ENCODE data around the gene KY. TPM values are rescaled to one million over a fixed set of nuclear protein-coding genes. Genes with fewer than 3 reads are reported as not detected.

KY gene
- total RNA-seq, 6 donors from 2014 or later: 0.11 to 2.1 (median 0.38) TPM; not detected in 2

DNA sequence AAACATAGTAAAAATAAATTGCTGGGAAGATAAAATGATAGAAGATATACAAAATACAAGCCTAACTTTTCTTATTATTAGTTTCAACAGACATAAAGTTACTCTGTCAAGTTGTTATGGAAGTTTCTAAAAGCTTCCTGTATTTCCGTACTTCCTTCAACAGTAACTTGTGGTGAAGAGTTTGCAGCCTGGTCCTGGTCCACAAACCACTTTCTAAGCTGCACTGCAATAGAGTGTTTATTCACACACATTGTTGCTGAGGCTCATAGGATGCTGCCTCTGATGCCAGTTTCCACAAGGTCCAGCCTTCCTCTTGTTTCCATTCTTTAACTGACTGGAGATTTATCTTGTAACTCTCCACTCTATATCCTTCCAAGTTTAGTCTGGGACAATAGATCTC lies 39.4 kb upstream of the KY start:
- no peaks in the 10 kb centered on the region for H3K36me3 ChIP-seq
- H3K27ac ChIP-seq: no peak overlapping the region
- WGBS, 2 donors: 28 to 46% methylated on average over 1 of the region's 1 CpG
- ATAC-seq (ENCODE audit: low FRiP score in 2 of 2) (no peak), DNase-seq (no peak)
- no peak for TF ChIP-seq POLR2AphosphoS5 (IDR thresholded peaks at IDR 0.05)
- TF ChIP-seq POLR2A (IDR thresholded peaks at IDR 0.05): no peak
- no peak for TF ChIP-seq EP300 (IDR thresholded peaks at IDR 0.05)
- TF ChIP-seq, protein P1, sequence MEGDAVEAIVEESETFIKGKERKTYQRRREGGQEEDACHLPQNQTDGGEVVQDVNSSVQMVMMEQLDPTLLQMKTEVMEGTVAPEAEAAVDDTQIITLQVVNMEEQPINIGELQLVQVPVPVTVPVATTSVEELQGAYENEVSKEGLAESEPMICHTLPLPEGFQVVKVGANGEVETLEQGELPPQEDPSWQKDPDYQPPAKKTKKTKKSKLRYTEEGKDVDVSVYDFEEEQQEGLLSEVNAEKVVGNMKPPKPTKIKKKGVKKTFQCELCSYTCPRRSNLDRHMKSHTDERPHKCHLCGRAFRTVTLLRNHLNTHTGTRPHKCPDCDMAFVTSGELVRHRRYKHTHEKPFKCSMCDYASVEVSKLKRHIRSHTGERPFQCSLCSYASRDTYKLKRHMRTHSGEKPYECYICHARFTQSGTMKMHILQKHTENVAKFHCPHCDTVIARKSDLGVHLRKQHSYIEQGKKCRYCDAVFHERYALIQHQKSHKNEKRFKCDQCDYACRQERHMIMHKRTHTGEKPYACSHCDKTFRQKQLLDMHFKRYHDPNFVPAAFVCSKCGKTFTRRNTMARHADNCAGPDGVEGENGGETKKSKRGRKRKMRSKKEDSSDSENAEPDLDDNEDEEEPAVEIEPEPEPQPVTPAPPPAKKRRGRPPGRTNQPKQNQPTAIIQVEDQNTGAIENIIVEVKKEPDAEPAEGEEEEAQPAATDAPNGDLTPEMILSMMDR (IDR thresholded peaks at IDR 0.05): no peak
- H3K4me1 ChIP-seq: no peaks in the 10 kb centered on the region
- H3K4me3 ChIP-seq: no peak overlapping the region
- H3K27me3 ChIP-seq: no peaks in the 10 kb centered on the region
- H3K9me3 ChIP-seq: no peaks in the 10 kb centered on the region

GRCh38 chr3:134687642-134688041 lies 36.8 kb upstream of the KY start:
- Histone ChIP-seq H3K9me3 (no peaks in the 10 kb centered on the region), H3K4me3 (no peak overlapping the region), H3K36me3 (no peaks in the 10 kb centered on the region), H3K27me3 (no peaks in the 10 kb centered on the region), H3K4me1 (no peaks in the 10 kb centered on the region), H3K27ac (no peak overlapping the region)
- ATAC-seq (ENCODE audit: low FRiP score in 2 of 2) (no peak), DNase-seq (no peak)
- no peak for TF ChIP-seq EP300 (IDR thresholded peaks at IDR 0.05)
- TF ChIP-seq, protein P1 (IDR thresholded peaks at IDR 0.05): no peak
- TF ChIP-seq POLR2AphosphoS5 (IDR thresholded peaks at IDR 0.05): no peak
- TF ChIP-seq POLR2A (IDR thresholded peaks at IDR 0.05): no peak
- WGBS, 2 donors: 56 to 84% methylated on average over 2 of the region's 2 CpGs

DNA sequence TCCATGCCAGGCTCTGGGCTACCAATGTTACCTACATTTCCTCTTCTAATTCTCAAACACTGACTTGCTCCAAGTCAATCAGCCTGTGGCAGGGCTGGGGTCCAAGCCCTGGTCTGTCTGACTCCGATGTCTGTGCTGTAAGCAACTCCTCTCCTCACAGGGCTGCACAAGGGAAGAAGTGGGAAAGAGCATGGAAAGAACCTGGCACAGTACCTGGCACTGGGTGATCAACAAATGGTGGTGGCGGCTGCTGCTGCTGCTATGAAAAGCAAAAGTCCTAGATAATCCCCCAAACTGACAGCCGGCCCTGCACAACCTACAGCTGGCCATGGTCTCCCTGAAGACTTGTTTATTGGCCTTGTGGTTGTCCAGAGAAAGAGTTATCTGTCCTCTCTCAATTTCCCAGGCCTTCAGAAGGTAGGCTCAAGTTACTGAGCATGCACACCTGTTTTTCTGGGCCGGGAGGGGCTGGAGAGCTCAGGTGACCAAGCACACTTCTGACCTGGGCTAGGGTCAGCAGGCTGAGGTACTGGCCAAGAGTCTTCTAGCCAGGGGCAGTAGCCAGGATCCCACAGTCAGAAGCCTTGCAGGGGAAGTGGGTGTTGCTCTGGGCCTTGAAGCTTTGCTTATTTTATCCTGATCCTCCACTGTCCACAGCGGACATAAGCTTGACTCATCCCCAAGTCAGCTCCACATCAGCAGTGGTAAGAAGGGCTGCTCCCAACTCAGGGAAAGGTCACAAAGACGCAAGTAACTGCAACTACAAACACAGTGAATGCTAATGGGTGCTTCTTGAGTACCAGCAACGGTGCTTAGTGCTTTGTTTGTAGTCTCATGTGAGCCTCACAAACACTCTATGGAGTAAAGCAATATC lies 35.3 kb upstream of the KY start:
- 79 to 88% methylated on average over 6 to 7 of the region's 7 CpGs for WGBS, 2 donors
- no peak for TF ChIP-seq POLR2A (IDR thresholded peaks at IDR 0.05)
- TF ChIP-seq EP300 (IDR thresholded peaks at IDR 0.05): no peak
- no peak for TF ChIP-seq POLR2AphosphoS5 (IDR thresholded peaks at IDR 0.05)
- TF ChIP-seq, protein P1 (IDR thresholded peaks at IDR 0.05): no peak
- H3K4me3 ChIP-seq: no peak overlapping the region
- no peaks in the 10 kb centered on the region for H3K36me3 ChIP-seq
- H3K27ac ChIP-seq: no peak overlapping the region
- no peaks in the 10 kb centered on the region for H3K27me3 ChIP-seq
- H3K4me1 ChIP-seq: no peaks in the 10 kb centered on the region
- H3K9me3 ChIP-seq: no peaks in the 10 kb centered on the region
- ATAC-seq (ENCODE audit: low FRiP score in 2 of 2): no peak
- DNase-seq: no peak

DNA sequence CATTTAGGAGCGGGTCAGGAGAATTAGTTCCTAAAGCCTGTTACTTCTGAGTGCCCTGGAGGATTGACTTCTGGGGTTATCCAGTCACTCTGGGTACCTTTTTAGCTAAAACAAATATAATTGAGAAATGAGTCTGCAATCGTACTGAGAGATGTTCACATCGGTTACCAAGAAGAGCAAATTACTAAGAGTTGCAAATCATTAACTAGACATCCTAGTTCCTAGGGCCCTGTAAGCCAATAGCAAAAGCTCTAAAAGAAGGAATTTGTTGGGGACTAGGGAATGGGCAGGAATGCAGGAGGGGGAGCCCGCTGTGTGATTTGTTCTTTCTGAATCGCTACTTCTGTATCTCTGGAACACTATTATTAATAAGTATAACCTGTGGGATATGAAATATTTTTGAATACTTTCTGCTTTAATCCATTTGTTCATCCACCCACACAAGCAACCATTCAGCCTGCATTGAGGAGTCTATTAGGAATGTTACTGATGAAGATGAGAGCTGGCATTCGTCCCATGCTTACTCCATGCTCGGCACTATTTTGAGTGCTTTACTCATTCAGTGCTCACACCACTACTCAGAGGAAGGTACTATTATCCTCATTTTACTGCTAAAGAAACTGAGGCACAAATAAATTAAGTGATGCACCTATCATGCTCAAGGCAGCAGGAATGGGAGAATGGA lies 31.5 kb upstream of the KY start:
- DNase-seq: no peak
- Histone ChIP-seq H3K9me3 (no peaks in the 10 kb centered on the region), H3K27me3 (no peaks in the 10 kb centered on the region), H3K27ac (no peak overlapping the region), H3K4me1 (no peaks in the 10 kb centered on the region), H3K36me3 (no peaks in the 10 kb centered on the region), H3K4me3 (no peak overlapping the region)
- no peak for TF ChIP-seq POLR2A (IDR thresholded peaks at IDR 0.05)
- no peak for TF ChIP-seq EP300 (IDR thresholded peaks at IDR 0.05)
- TF ChIP-seq, protein P1 (IDR thresholded peaks at IDR 0.05): no peak
- TF ChIP-seq POLR2AphosphoS5 (IDR thresholded peaks at IDR 0.05): no peak
- ATAC-seq (ENCODE audit: low FRiP score in 2 of 2): no peak
- WGBS, 2 donors: 63 to 67% methylated on average over 7 of the region's 7 CpGs
